HG03097 (cell line): Measurements from ENCODE around the gene BOD1L1.

Experiments used
- ATAC-seq: cut with Tn5 transposase; IDR thresholded peaks from one replicate; pipeline ENCODE4 v1.9.1; 2021; ENCODE audit not compliant: unreplicated experiment, low FRiP score

The BOD1L1 gene

GRCh38 chr4:13627606-13628311 is at the start of gene BOD1L1:
Gene BOD1L1 (minus strand): TSS chr4:13627725. CDS start chr4:13627587, 138 bp downstream.
- peak; percentile 92 for ATAC-seq

- ATAC-seq = no peak
These were observed 47.4 kb upstream of the BOD1L1 start for GRCh38 chr4:13674971-13675370.

- ATAC-seq = no peak
These were observed 45.6 kb upstream of the BOD1L1 start for GRCh38 chr4:13673167-13673566.

- ATAC-seq = no peak
These were observed 43.1 kb upstream of the BOD1L1 start for GRCh38 chr4:13670456-13671160.

GRCh38 chr4:13665701-13666660 is 38.5 kb upstream of the BOD1L1 start:
- ATAC-seq = no peak

GRCh38 chr4:13659341-13660070 is 32.0 kb upstream of the BOD1L1 start:
- no peak for ATAC-seq

- no peak for ATAC-seq
These were observed 29.3 kb upstream of the BOD1L1 start for GRCh38 chr4:13656569-13657405.

- ATAC-seq = peak; percentile 95
These were observed 26.8 kb upstream of the BOD1L1 start for GRCh38 chr4:13654162-13654797.

- ATAC-seq = no peak
These were observed 26.2 kb upstream of the BOD1L1 start for GRCh38 chr4:13653766-13654161.

- peak; percentile 63 for ATAC-seq
These were observed 19.5 kb upstream of the BOD1L1 start for GRCh38 chr4:13647031-13647430.

- no peak for ATAC-seq
These were observed 17.6 kb upstream of the BOD1L1 start for GRCh38 chr4:13645075-13645474.

- ATAC-seq = no peak
These were observed 14.8 kb upstream of the BOD1L1 start for GRCh38 chr4:13642170-13642950.

- ATAC-seq = no peak
These were observed 13.6 kb upstream of the BOD1L1 start for GRCh38 chr4:13641084-13641483.

- no peak for ATAC-seq
These were observed 12.8 kb upstream of the BOD1L1 start for GRCh38 chr4:13640149-13640940.

GRCh38 chr4:13635286-13635799 is 7.8 kb upstream of the BOD1L1 start:
- no peak for ATAC-seq

GRCh38 chr4:13633671-13634070 is 6.1 kb upstream of the BOD1L1 start:
- ATAC-seq = no peak

- ATAC-seq = no peak
These were observed 333 bp downstream of the BOD1L1 start for GRCh38 chr4:13627178-13627605.
